GM12878 (cell line): ENCODE measurements around the gene BCAS3. TPM values are rescaled to one million over a fixed set of nuclear protein-coding genes. Genes with fewer than 3 reads are reported as not detected.

Source experiments
- ATAC-seq: fragments of 200-7000 bp; cut with Tn5 transposase; 3 replicates; pipeline ENCODE4 v1.9.1; 2020; ENCODE audit warnings: mild to moderate bottlenecking, moderate library complexity
- BruUV-seq: library from RNA; stranded (reverse); fragments of 400-500 nt; replicated peaks from 2 replicates; lab custom pipeline; 2021; lab: Mats Ljungman, UMichigan
- CTCF ChIA-PET: fragments of 300-600 bp; sonication (Branson Sonifier 250); formaldehyde crosslinking; extraction: SDS; loops from one replicate; lab custom pipeline; 2021; ENCODE audit warnings: inconsistent platforms; lab: Yijun Ruan, JAX
- POLR2A ChIA-PET: fragments of 350-600 bp; formaldehyde crosslinking; extraction: SDS; loops from one replicate; lab custom pipeline; 2021; ENCODE audit warnings: inconsistent platforms; lab: Charles Lee
- RAD21 ChIA-PET: fragments of 300-600 bp; sonication (Branson Sonifier 250); formaldehyde crosslinking; loops from one replicate; lab custom pipeline; 2023; ENCODE audit warnings: antibody characterized with exemption; ENCODE audit not compliant: unreplicated experiment; lab: Charles Lee
- SMC1A ChIA-PET: fragments of 300-600 bp; sonication (Branson Sonifier 250); formaldehyde crosslinking; loops from one replicate; lab custom pipeline; 2023; ENCODE audit not compliant: unreplicated experiment, uncharacterized antibody; lab: Charles Lee
- DNase-seq: peaks from one replicate; pipeline ENCODE4 v3.0.0-alpha.2; 2011; ENCODE audit warnings: low read depth, low spot score
- FAIRE-seq: peaks from 3 replicates; lab custom pipeline; 2011; peaks lifted over from hg19 to GRCh38; lab: Jason Lieb, UNC
- H2AFZ ChIP-seq: 2 replicates; pipeline ENCODE4 v1.6.0; 2011; ENCODE audit warnings: low read depth, low read length, control low read depth; ENCODE audit not compliant: control insufficient read depth
- H3K27ac ChIP-seq: 2 replicates; pipeline ENCODE4 v1.5.1; 2011; ENCODE audit warnings: control low read depth; ENCODE audit not compliant: control insufficient read depth, insufficient read depth
- H3K27me3 ChIP-seq, 2 experiments: replicated peaks in 1 of 2; 2 replicates each; pipeline versions ENCODE4 v1.6.0 to v1.6.1; 2011; ENCODE audit warnings: low read length in 1 of 2; ENCODE audit not compliant: control insufficient read depth in 2 of 2, insufficient read depth in 2 of 2
- H3K36me3 ChIP-seq, 2 experiments: 2 replicates each; pipeline ENCODE4 v1.5.1; 2011; ENCODE audit warnings: low read length in 1 of 2; ENCODE audit not compliant: control insufficient read depth in 2 of 2, insufficient read depth in 2 of 2
- H3K4me1 ChIP-seq: 2 replicates; pipeline ENCODE4 v1.6.1; 2011; ENCODE audit warnings: mild to moderate bottlenecking, low read length, moderate library complexity, mixed read lengths; ENCODE audit not compliant: control insufficient read depth, insufficient read depth
- H3K4me2 ChIP-seq: 2 replicates; pipeline ENCODE4 v1.6.0; 2011; ENCODE audit warnings: control low read depth; ENCODE audit not compliant: control insufficient read depth, insufficient read depth
- H3K4me3 ChIP-seq: fragments of 200-600 bp; sonication (generic); 2 replicates; pipeline ENCODE4 v1.5.1; 2016
- H3K79me2 ChIP-seq: 2 replicates; pipeline ENCODE4 v1.6.0; 2011; ENCODE audit warnings: low read length; ENCODE audit not compliant: control insufficient read depth, insufficient read depth
- H3K9ac ChIP-seq: 2 replicates; pipeline ENCODE4 v1.8.0; 2011; ENCODE audit warnings: low read length, control low read depth, mixed read lengths; ENCODE audit not compliant: control insufficient read depth, insufficient read depth
- H3K9me3 ChIP-seq: replicated peaks from 3 replicates; pipeline ENCODE4 v1.5.1; 2011; ENCODE audit warnings: mild to moderate bottlenecking, low read length; ENCODE audit not compliant: control insufficient read depth, insufficient read depth
- H4K20me1 ChIP-seq: 2 replicates; pipeline ENCODE4 v1.6.0; 2011; ENCODE audit not compliant: control insufficient read depth, insufficient read depth
- BACH1 ChIP-seq: fragments of 450-650 bp; IDR thresholded peaks from 2 replicates; pipeline ENCODE4 v1.6.1; 2017; ENCODE audit warnings: mild to moderate bottlenecking, borderline replicate concordance
- CBFB ChIP-seq: IDR thresholded peaks from 2 replicates; pipeline ENCODE4 v1.6.1; 2016; ENCODE audit warnings: antibody characterized with exemption, low read depth
- CUX1 ChIP-seq: IDR thresholded peaks from 2 replicates; pipeline ENCODE4 v1.6.1; 2012; ENCODE audit warnings: improper control_type of control experiment, low read depth, low read length; ENCODE audit not compliant: insufficient replicate concordance
- HSF1 ChIP-seq: fragments of 150-350 bp; IDR thresholded peaks from 2 replicates; pipeline ENCODE4 v1.6.1; 2014; ENCODE audit warnings: mild to moderate bottlenecking, low read depth, low read length
- IRF5 ChIP-seq: fragments of 450-650 bp; IDR thresholded peaks from 2 replicates; pipeline ENCODE4 v1.6.1; 2017; ENCODE audit warnings: borderline replicate concordance
- MEF2B ChIP-seq: fragments of 450-650 bp; IDR thresholded peaks from 2 replicates; pipeline ENCODE4 v1.6.1; 2018; ENCODE audit warnings: mild to moderate bottlenecking, moderate library complexity; ENCODE audit not compliant: partially characterized antibody, poor library complexity, severe bottlenecking
- MTA2 ChIP-seq: fragments of 450-650 bp; IDR thresholded peaks from 2 replicates; pipeline ENCODE4 v1.6.1; 2016; ENCODE audit warnings: low read depth, mild to moderate bottlenecking, moderate library complexity
- MTA3 ChIP-seq: IDR thresholded peaks from 2 replicates; pipeline ENCODE4 v1.6.1; 2012; ENCODE audit warnings: low read length, inconsistent platforms, borderline replicate concordance
- NRF1 ChIP-seq: conservative IDR thresholded peaks from 2 replicates; pipeline ENCODE4 v1.6.1; 2011; ENCODE audit warnings: mild to moderate bottlenecking, low read depth, low read length, improper control_type of control experiment
- PAX8 ChIP-seq: fragments of 450-650 bp; IDR thresholded peaks from 2 replicates; pipeline ENCODE4 v1.6.1; 2017; ENCODE audit warnings: mild to moderate bottlenecking, moderate library complexity
- RBBP5 ChIP-seq: fragments of 200-600 bp; sonication (generic); conservative IDR thresholded peaks from 2 replicates; pipeline ENCODE4 v1.6.1; 2016
- TCF3 ChIP-seq: IDR thresholded peaks from 2 replicates; pipeline ENCODE4 v1.6.1; 2012; ENCODE audit warnings: low read depth, mild to moderate bottlenecking, low read length, borderline replicate concordance; ENCODE audit not compliant: insufficient read depth
- ZZZ3 ChIP-seq: IDR thresholded peaks from 2 replicates; pipeline ENCODE4 v1.6.1; 2011; ENCODE audit warnings: low read depth; ENCODE audit not compliant: control insufficient read depth, insufficient read length
- WGBS: methylation state at CpG from one replicate; pipeline ENCODE4 v1.1.6; 2016; ENCODE audit warnings: low lambda C conversion rate; ENCODE audit not compliant: insufficient replicate concordance, insufficient coverage; ENCODE audit errors: missing lambda C conversion rate; 5-methylcytosine and 5-hydroxymethylcytosine counted together
- in situ Hi-C: fragments of 300-500 bp; cut with MboI; formaldehyde crosslinking; loops from 9 replicates; pipeline ENCODE4 v1.14.3; 2018; ENCODE audit warnings: mixed read lengths
- intact Hi-C: fragments of 100-400 bp; cut with micrococcal nuclease; formaldehyde crosslinking; loops from one replicate; pipeline ENCODE4 v1.14.2; 2022; ENCODE audit not compliant: unreplicated experiment
- polyA plus RNA-seq, 11 experiments: library from polyadenylated mRNA; depleted of rRNA in 4 of 11; unstranded in 6 of 11; stranded (reverse) in 5 of 11; fragments of >200 nt; fragmentation: Nextera tagmentation in 4 of 11; fragmentation: Illumina TruSeq in 1 of 11; extraction: Ambion mirVana in 4 of 11; extraction: Trizol in 1 of 11; gene quantifications; 1 replicate in 1 of 11; 2 replicates in 10 of 11; pipeline versions ENCODE4 v1.2.1 to v1.2.3, GENCODE V29; 2011 to 2016; ENCODE audit warnings: inconsistent platforms in 2 of 11, missing spikeins in 2 of 11, low read depth in 1 of 11
- total RNA-seq, 4 experiments: library from RNA; depleted of rRNA in 3 of 4; stranded (reverse); fragments of >200 nt in 3 of 4; fragmentation: Illumina TruSeq in 1 of 4; extraction: Trizol in 1 of 4; gene quantifications; 2 replicates each; pipeline versions ENCODE4 v1.2.1 to v1.2.3, GENCODE V29; 2013 to 2021

BCAS3 gene
- total and polyA plus RNA-seq, 10 of the 15 experiments (the other 5 are each of a cell fraction or from before 2014, with no cell fraction given) = 2.1 to 11.0 (median 6.6) TPM

GRCh38 chr17:61217878-61218437 is 540.3 kb downstream of the BCAS3 start:
- H3K4me2 ChIP-seq = no peak overlapping the region
- H3K79me2 ChIP-seq = no peaks in the 10 kb centered on the region
- ChIA-PET RAD21 (no interaction called here), CTCF (no interaction called here), SMC1A (interaction anchor here (0.7 to 1.2 kb wide), 2 partner anchors 13 to 594 kb away, joined by 3 read pairs; no protein-coding TSS in a partner anchor), POLR2A (no interaction called here)
- DNase-seq = no peak
- intact Hi-C loops (no loop called here), in situ Hi-C loops (no loop called here)
- H3K36me3 ChIP-seq = no peaks in the 10 kb centered on the region
- FAIRE-seq = no peak
- H3K9ac ChIP-seq = no peak overlapping the region
- no peaks in the 10 kb centered on the region for H3K27me3 ChIP-seq
- no peaks in the 10 kb centered on the region; the same call in 1 of the 2 replicates for H3K4me1 ChIP-seq
- H4K20me1 ChIP-seq = no peaks in the 10 kb centered on the region
- no peaks in the 10 kb centered on the region for H3K9me3 ChIP-seq
- no peak overlapping the region for H2AFZ ChIP-seq
- 64% methylated on average over 4 of the region's 4 CpGs for WGBS
- no TSS peak for BruUV-seq
- no peak overlapping the region for H3K27ac ChIP-seq
- no peak for ATAC-seq
- H3K4me3 ChIP-seq = no peak overlapping the region
- TF ChIP-seq PAX8 (no peak), IRF5 (no peak), HSF1 (no peak), NRF1 (no peak), TCF3 (no peak), ZZZ3 (no peak), CUX1 (no peak), MEF2B (no peak), MTA2 (no peak), BACH1 (no peak), RBBP5 (no peak), MTA3 (no peak), CBFB (no peak)
